Progenitor cell of endocrine pancreas (in vitro differentiated cells): ENCODE measurements around the gene PITHD1. TPM values are rescaled to one million over a fixed set of nuclear protein-coding genes. Genes with fewer than 3 reads are reported as not detected.
"Not testable (repeated sequence)": the region's sequence is repeated elsewhere in the genome, so short reads cannot be mapped to it uniquely, and the experiment has no call there.

ENCODE experiments used
- DNase-seq: peaks from one replicate; pipeline ENCODE4 v3.0.0; 2021; ENCODE audit warnings: low spot score; ENCODE audit not compliant: unreplicated experiment
- H3K27ac Mint-ChIP-seq: 2 replicates; pipeline ENCODE4 v1.8.0; 2021; ENCODE audit warnings: mild to moderate bottlenecking, moderate library complexity, mixed read lengths
- H3K27me3 Mint-ChIP-seq: 2 replicates; pipeline ENCODE4 v1.8.0; 2021; ENCODE audit warnings: mixed read lengths
- H3K36me3 Mint-ChIP-seq: 2 replicates; pipeline ENCODE4 v1.8.0; 2022; ENCODE audit warnings: mixed read lengths; ENCODE audit not compliant: insufficient read depth
- H3K4me1 Mint-ChIP-seq: 2 replicates; pipeline ENCODE4 v1.8.0; 2021; ENCODE audit warnings: low read depth, mixed read lengths
- H3K4me3 Mint-ChIP-seq: 2 replicates; pipeline ENCODE4 v1.8.0; 2021; ENCODE audit warnings: low read depth, mild to moderate bottlenecking, moderate library complexity, mixed read lengths
- H3K9me3 Mint-ChIP-seq: 2 replicates; pipeline ENCODE4 v1.8.0; 2021; ENCODE audit warnings: low read depth, mixed read lengths
- CTCF ChIP-seq: fragments of 200-600 bp; sonication (generic); IDR thresholded peaks from one replicate; pipeline ENCODE4 v1.5.0; 2021; ENCODE audit warnings: antibody characterized with exemption, mild to moderate bottlenecking; ENCODE audit not compliant: unreplicated experiment
- long read RNA-seq: library from polyadenylated mRNA; unstranded; transcript quantifications from one replicate; pipeline ENCODE4 v2.0.0, GENCODE V29; 2020
- total RNA-seq: library from RNA; stranded (reverse); gene quantifications from 2 replicates; pipeline ENCODE4 v1.2.1, GENCODE V29; 2021

The PITHD1 gene
- 52.8 and 53.8 TPM in 2 replicates for total RNA-seq
- long read RNA-seq, transcript PITHD1-201 (6 exons, 1,603 nt): major isoform, 13 of 19 reads
- long read RNA-seq, partial matches to known transcripts: 1 of 19 reads
- long read RNA-seq, other reads (novel, unspliced or antisense): 5 of 19 reads

- Mint-ChIP-seq H3K4me1 (peaks cover 26% of the 10 kb centered on the region), H3K27ac (peak within 1 kb of the TSS; percentile 97), H3K27me3 (no peaks in the 10 kb centered on the region), H3K4me3 (peak within 1 kb of the TSS; percentile 91), H3K36me3 (peaks cover 5% of the 10 kb centered on the region), H3K9me3 (no peaks in the 10 kb centered on the region)
- no peak for TF ChIP-seq CTCF
- DNase-seq: peak; percentile 66
Measured at GRCh38 chr1:23777979-23778814, at the start of gene PITHD1. TSS of gene PITHD1 (plus strand) at chr1:23778418. CDS start at chr1:23778516, 98 bp downstream.

GRCh38 chr1:23732363-23733224 is 45.6 kb upstream of the PITHD1 start:
- peaks cover 14% of the 10 kb centered on the region for H3K4me1 Mint-ChIP-seq
- no peaks in the 10 kb centered on the region for H3K27me3 Mint-ChIP-seq
- H3K4me3 Mint-ChIP-seq: no peak overlapping the region
- H3K27ac Mint-ChIP-seq: no peak overlapping the region
- H3K36me3 Mint-ChIP-seq: peaks cover 7% of the 10 kb centered on the region
- no peak for DNase-seq
- no peaks in the 10 kb centered on the region for H3K9me3 Mint-ChIP-seq
- TF ChIP-seq CTCF: no peak

DNA sequence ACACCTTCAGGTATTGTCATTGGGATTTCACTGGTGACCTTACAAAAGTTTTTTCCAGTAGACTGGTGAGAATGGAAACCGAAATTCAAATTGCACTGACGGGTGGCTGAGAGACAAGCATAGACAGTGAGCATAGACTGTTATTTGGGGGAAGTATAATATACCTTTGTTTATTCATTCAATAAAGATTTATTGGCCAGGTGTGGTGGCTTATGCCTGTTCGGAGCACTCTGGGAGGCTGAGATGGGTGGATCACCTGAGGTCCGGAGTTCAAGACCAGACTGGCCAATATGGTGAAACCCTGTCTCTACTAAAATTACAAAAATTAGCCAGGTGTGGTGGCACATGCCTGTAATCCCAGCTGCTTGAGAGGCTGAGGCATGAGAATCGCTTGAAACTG is 44.9 kb upstream of the PITHD1 start:
- H3K36me3 Mint-ChIP-seq, H3K4me3 Mint-ChIP-seq, DNase-seq, H3K27ac Mint-ChIP-seq, H3K4me1 Mint-ChIP-seq, H3K9me3 Mint-ChIP-seq, H3K27me3 Mint-ChIP-seq: not testable (repeated sequence)

- H3K9me3 Mint-ChIP-seq: no peaks in the 10 kb centered on the region
- H3K4me1 Mint-ChIP-seq: no peaks in the 10 kb centered on the region
- H3K27me3 Mint-ChIP-seq: no peaks in the 10 kb centered on the region
- DNase-seq: no peak
- peaks cover 6% of the 10 kb centered on the region for H3K36me3 Mint-ChIP-seq
- TF ChIP-seq CTCF: no peak
- H3K27ac Mint-ChIP-seq: no peak overlapping the region
- H3K4me3 Mint-ChIP-seq: no peak overlapping the region
Measured at GRCh38 chr1:23736437-23737134, 41.6 kb upstream of the PITHD1 start.

DNA sequence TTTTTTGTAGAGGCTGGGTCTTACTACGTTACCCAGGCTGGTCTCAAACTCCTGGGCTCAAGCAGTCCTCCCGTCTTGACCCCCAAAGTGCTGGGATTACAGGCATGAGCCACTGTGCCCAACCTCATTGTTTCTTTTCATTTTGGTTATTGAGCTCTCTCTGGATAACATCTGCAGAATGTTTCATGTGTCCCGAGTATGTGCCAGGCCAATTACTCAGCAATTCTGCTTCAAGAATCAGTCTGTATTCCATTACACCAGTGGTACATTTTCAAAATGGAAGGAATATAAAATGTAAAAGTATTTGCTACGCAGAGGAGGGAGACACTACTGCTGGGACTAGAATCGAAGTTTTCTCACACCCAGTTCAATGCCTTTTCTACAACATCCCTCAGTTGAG is 36.6 kb upstream of the PITHD1 start:
- Mint-ChIP-seq H3K9me3 (no peaks in the 10 kb centered on the region), H3K27me3 (no peaks in the 10 kb centered on the region), H3K27ac (no peak overlapping the region), H3K36me3 (peaks cover 2% of the 10 kb centered on the region), H3K4me3 (peak overlapping the region; percentile 81), H3K4me1 (peaks cover 24% of the 10 kb centered on the region)
- TF ChIP-seq CTCF: no peak
- no peak for DNase-seq
